DMS153 treated with DMSO at 0.1 percent for 48 hours (cell line): ENCODE measurements around the gene SASS6.

ENCODE experiments used
- DNase-seq: peaks from one replicate; lab custom pipeline; 2025; ENCODE audit not compliant: unreplicated experiment; lab: John Stamatoyannopoulos, UW

SASS6 gene

DNA sequence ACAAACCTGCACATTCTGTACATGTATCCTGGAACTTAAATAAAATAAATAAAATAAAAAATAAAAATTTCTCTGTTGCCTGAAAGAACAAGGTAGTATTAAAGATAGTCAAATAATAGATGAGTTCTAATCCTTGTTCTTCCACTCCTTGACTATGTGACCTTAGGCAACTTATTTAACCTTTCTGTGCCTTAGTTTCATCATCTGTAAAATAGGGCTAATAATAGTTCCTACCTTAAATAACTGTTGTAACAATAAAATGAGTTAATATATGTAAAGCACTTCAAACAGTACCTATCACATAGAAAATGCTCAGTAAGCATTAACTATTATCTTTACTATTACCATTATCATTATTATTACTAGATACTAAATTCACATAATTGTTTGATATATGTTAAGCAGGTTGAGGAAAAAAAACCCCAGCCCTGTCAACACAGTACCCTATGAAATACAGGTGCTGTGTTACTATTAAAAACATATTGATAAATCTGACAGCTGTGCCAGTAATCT lies 23.1 kb downstream of the SASS6 start:
- no peak for DNase-seq

- no peak for DNase-seq
Observed at GRCh38 chr1:100107696-100108095, 25.0 kb downstream of the SASS6 start.

DNA sequence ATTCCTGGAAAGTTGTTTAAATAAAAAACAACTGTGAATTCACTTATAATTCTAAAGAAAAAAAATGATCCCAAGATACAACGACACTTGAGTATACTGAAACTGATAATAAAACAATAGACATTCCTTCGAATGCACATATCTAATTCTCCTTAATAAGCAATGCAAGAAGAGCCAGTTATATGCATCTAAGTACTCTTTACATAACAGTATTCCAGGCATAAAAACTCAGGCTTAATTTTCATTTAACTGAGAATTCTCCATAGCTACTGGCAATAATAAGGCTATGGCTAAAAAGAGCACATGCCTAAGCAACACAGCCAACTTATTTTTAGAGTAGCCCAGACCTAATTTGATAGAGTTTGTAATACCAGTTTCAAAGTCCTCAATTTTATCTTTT lies 31.2 kb downstream of the SASS6 start:
- DNase-seq, result no peak

DNA sequence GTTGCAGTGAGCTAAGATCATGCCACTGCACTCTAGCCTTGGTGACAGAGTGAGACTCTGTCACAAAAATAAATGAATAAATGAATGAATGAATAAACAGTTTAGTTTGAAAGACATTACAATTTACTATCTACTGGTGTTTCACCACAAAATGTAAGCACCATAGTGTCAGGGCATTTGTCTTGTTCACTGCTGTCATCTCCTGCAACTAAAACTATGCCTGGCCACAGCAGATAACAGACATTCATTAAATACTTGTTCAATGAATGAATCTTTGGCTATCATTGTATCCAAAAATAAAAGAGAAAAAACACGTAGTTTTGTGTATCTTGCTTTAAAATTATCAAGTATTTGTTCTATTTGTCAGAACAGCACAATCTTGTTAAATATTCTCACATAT lies 32.5 kb downstream of the SASS6 start:
- DNase-seq, result no peak

DNA sequence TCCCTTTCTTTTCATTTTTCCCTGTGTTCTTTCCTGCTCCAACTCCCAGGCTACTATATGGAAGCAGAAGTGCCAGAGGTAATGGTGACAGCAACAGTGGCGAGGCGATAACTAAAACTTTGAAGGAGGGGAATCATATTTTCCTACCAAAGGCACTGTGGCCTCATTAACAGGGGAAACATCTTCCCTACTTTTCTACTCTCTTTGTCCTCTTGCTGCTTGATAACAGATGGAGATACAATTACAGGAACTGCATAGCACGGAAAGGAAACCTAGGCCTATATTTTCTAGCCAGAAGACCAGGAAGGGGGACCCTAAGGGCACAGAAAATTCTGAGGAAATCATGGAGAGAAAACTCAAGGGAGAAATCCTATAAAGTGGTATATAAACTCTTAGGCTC lies 42.3 kb downstream of the SASS6 start:
- DNase-seq, result no peak

- no peak for DNase-seq
Observed at GRCh38 chr1:100089082-100089481, 43.6 kb downstream of the SASS6 start.

DNA sequence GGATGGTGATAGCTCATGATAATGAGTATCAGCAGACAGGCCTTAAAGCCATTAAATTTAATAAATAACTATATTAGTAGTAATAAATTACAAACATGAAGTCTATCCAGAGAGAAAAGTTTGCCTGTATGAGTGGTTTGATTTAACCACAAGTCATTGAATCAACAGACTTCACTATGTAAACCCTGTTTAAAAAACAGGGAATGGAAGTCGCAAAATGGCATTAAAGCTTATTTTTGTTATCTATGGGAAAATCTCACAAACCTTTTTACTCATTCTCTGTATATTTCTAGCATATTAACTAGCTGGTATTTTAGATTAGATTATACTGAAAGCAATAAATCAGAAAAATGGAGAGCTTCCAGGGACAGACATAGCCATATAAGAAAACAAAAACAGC lies 45.3 kb downstream of the SASS6 start:
- no peak for DNase-seq

DNA sequence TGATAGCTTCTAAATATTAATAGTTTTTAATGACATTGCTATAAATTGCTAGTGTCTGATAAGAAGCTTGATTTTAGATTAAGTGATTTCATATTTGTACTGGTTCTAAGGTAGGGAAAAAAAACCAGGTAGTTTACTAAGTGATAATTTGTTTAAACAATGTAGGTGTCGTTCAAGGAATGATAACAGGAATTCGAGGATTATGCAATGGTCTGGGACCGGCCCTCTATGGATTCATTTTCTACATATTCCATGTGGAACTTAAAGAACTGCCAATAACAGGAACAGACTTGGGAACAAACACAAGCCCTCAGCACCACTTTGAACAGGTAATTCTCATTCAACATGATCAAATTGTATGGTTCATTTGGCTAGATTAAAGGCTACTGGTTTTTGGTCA lies 52.4 kb downstream of the SASS6 start:
- no peak for DNase-seq

- DNase-seq, result no peak
Observed at GRCh38 chr1:100077531-100077930, 55.2 kb downstream of the SASS6 start.

DNA sequence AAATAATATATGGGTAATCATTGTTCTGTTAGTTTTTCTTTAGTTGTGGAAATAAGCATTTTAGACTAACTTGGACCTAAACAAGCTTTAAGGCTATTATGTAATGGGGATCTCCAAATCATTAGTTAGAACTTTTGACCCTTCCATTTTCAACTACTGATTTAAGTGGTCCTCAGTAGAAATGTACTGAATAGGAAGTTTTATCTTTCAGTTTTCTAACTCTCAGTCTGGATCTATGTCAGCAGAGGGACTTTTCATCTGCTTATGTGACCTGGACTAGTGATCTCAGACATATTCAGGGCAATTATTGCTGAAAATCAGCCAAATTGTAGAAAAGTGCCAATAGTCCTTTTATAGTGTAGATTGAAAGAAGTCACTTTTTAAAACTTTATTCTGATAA lies 56.0 kb downstream of the SASS6 start:
- DNase-seq, result no peak

GRCh38 chr1:100076319-100076718 lies 56.4 kb downstream of the SASS6 start:
- DNase-seq, result no peak

DNA sequence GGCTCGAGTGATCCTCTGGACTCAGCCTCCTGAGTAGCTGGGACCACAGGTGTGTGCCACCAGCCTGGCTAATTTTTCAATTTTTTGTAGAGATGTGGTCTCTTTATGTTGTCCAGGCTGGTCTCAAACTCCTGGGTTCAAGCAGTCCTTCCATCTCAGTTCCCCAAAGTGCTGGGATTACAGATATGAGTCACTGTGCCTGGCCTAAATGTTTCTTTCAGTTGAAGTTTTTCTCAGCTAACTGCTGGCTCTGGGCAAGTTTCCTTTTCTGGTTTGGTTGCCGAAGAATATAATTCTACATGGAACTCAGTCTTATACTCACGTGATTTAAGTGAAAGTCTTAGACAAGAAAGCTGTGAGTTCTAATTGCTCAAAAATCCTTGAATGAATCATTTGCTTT lies 57.0 kb downstream of the SASS6 start:
- DNase-seq, result no peak

DNA sequence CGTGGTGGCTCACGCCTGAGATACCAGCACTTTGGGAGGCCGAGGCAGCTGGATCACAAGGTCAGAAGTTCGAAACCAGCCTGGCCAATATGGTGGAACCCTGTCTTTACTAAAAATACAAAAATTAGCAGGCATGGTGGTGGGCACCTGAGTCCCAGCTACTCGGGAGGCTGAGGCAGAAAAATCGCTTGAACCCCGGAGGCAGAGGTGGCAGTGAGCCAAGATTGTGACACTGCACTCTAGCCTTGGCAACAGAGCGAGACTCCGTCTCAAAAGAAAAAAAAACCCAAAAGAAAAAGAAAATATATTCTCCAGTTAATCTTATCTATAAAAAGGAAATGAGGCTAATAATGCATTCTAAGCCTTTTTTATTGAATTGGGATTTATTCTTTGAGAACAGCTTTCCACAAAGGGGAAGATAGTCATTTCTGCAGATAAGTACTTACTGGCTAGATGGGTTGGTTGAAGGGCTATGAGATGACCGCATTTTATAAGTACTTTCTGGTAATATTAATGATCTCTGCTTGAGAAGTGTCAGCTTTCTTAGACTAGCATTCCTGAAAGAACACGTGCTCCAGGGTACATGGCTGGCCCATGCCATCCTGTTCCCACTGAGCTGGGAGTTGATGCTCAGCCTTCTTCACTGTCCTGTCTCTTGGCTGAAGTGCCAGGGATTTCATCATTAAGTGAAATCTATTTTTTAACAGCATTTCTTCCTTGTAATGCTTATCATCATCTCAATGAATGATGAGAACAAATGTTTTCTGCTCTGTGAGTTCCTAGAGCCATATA lies 57.9 kb downstream of the SASS6 start:
- no peak for DNase-seq

GRCh38 chr1:100073531-100073930 lies 59.2 kb downstream of the SASS6 start:
- DNase-seq, result no peak

DNA sequence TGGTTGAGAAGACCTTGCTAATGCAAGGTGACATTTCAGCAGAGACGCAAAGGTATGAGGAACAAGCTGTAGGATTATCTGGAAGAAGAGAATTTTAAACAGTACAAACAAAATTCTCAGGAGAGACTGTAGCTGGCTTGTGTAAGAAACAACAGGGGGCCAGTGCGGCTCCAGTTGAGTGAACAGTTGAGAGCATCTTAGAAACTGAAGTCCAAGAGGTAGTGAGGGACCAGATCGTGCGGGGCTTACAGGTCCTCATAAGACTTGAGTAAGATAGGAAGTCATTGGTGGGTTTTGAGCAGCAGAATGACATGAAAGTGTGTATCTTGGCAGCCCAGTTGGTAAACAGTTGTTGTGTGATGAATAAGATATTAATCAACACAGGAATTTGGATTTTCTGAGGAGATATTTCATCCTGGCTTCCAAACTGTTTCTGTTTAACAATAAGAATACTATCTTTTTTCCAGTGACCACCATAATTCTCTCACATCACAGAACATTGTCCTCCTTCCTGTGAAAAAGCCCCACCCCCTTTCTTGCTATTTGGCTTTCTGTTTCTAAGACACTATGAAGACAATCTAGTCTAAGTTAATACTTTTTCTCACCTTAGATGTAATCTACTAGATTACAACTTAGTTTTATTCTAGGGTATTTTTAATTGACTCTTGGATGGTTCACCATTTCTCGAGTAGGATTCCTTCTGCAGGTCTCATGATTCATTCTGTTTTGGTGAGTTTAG lies 62.4 kb downstream of the SASS6 start:
- no peak for DNase-seq

GRCh38 chr1:100065969-100066227 lies 66.8 kb downstream of the SASS6 start:
- DNase-seq, result no peak

GRCh38 chr1:100065183-100065968 lies 67.4 kb downstream of the SASS6 start:
- no peak for DNase-seq

DNA sequence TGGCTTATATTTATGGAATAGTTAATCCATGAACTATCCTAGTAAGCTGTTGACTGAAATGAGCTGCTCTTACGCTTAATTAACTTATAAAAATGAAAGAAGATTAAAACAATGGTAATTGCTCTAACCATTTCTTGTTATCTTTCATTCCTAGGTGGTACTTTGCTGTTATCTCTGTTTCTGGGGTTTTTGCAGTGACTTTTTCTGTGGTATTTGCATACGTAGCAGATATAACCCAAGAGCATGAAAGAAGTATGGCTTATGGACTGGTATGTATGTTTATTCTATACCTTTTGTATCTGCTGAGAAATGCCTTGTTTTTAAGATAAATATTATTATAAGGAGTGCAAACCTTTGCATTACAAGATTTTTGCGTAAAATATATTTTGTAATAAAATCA lies 71.0 kb downstream of the SASS6 start:
- no peak for DNase-seq

DNA sequence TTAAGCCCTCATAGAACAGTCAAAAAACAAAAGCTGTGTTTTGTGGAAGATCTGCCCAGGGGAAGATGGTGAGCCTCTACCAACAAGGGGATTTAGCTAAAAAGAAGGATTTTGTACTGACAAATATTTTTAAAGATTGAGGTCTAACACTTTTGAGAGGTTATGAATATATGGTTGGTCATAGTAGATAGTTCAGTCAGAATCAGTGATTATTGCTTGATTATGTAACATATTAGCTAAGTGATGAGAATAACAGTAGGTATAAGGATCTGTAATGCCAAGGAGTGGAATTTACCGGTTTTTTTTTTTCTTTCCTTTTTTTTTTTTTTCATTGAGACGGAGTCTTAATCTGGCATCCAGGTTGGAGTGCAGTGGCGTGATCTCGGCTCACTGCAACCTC lies 79.0 kb downstream of the SASS6 start:
- DNase-seq, result no peak

DNA sequence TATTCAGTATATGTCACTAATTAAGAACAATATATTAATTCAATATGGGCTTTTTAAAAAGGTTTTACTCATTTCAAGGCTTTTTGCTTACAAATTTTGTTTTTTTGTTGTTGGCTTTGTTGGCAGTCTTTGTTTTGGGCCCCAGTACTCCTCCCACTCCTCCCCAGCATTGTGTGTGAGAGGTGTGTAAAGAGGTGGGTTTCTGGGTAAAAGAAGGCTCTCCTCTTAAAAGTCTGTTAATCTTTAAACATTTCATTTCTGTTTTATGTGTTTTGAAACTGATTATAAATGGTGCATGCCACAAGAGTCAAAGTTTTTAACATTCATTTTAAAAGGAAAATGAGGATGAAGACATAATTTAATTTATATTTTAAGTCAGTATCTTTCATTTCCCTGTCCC lies 79.6 kb downstream of the SASS6 start:
- no peak for DNase-seq

- DNase-seq, result no peak
Observed at GRCh38 chr1:100051893-100052292, 80.8 kb downstream of the SASS6 start.

- DNase-seq, result no peak
Observed at GRCh38 chr1:100051401-100051800, 81.3 kb downstream of the SASS6 start.
